HUES64 (cell line): Measurements from ENCODE around the gene NDUFAF8.

ENCODE experiments used
- H3K27ac ChIP-seq: 2 replicates; pipeline ENCODE4 v1.7.0; 2013; ENCODE audit warnings: low read depth, low read length, inconsistent platforms
- H3K27me3 ChIP-seq: 2 replicates; pipeline ENCODE4 v1.6.1; 2013; ENCODE audit warnings: mild to moderate bottlenecking, low read length; ENCODE audit not compliant: insufficient read depth
- H3K36me3 ChIP-seq: 2 replicates; pipeline ENCODE4 v1.6.1; 2013; ENCODE audit warnings: mild to moderate bottlenecking, low read length; ENCODE audit not compliant: insufficient read depth
- H3K4me1 ChIP-seq: 2 replicates; pipeline ENCODE4 v1.6.1; 2013; ENCODE audit warnings: mild to moderate bottlenecking, low read length, moderate library complexity; ENCODE audit not compliant: insufficient read depth
- H3K4me3 ChIP-seq: 2 replicates; pipeline ENCODE4 v1.5.1; 2013; ENCODE audit warnings: mild to moderate bottlenecking, low read length, moderate library complexity
- H3K9ac ChIP-seq: 2 replicates; pipeline ENCODE4 v1.6.1; 2013; ENCODE audit warnings: mild to moderate bottlenecking, low read depth, low read length
- H3K9me3 ChIP-seq: 2 replicates; pipeline ENCODE4 v1.6.1; 2013; ENCODE audit warnings: low read depth, low read length; ENCODE audit not compliant: insufficient read depth
- WGBS: fragments of 150-250, 120-280 bp; methylation state at CpG from one replicate; pipeline ENCODE4 v1.1.7; 2013; ENCODE audit warnings: missing lambda C conversion rate; 5-methylcytosine and 5-hydroxymethylcytosine counted together

Gene NDUFAF8

GRCh38 chr17:81194941-81195901 lies 43.9 kb upstream of the NDUFAF8 start:
- Histone ChIP-seq H3K4me1 (no peaks in the 10 kb centered on the region), H3K9me3 (no peaks in the 10 kb centered on the region), H3K27ac (no peak overlapping the region), H3K36me3 (peaks cover 40% of the 10 kb centered on the region), H3K4me3 (no peak overlapping the region), H3K27me3 (no peaks in the 10 kb centered on the region), H3K9ac (no peak overlapping the region)
- 95% methylated on average over 37 of the region's 37 CpGs for WGBS

DNA sequence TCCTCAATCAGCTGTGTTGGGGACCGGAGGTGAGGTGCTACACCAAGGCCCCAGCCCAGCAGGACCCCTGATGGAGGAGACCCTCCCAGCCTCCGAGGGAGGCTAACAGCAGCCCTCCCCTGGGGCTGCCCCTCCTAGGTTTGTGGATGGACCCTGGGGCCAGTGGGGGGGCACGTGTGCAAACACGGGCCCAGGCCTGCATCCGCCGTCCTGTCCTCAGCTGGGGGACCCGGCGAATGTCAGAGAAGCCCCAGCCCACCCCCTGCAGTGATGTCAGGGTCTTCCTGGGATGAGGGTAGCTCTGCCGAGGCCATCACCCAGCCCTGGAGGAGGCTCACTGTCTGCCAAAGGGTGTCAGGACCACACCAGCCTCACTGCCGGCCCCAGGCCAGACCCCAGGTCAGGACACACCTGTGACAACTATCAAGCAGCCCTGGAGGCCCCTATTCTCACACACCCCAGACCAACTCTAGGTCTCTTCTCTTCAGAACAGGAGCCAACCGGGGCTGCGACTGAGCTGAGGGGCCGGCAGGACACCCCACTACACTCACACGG lies 43.1 kb upstream of the NDUFAF8 start:
- 93% methylated on average over 14 of the region's 14 CpGs for WGBS
- H3K36me3 ChIP-seq: peaks cover 40% of the 10 kb centered on the region
- no peak overlapping the region for H3K9ac ChIP-seq
- no peak overlapping the region for H3K4me3 ChIP-seq
- no peaks in the 10 kb centered on the region for H3K27me3 ChIP-seq
- no peak overlapping the region for H3K27ac ChIP-seq
- H3K9me3 ChIP-seq: no peaks in the 10 kb centered on the region
- no peaks in the 10 kb centered on the region for H3K4me1 ChIP-seq

DNA sequence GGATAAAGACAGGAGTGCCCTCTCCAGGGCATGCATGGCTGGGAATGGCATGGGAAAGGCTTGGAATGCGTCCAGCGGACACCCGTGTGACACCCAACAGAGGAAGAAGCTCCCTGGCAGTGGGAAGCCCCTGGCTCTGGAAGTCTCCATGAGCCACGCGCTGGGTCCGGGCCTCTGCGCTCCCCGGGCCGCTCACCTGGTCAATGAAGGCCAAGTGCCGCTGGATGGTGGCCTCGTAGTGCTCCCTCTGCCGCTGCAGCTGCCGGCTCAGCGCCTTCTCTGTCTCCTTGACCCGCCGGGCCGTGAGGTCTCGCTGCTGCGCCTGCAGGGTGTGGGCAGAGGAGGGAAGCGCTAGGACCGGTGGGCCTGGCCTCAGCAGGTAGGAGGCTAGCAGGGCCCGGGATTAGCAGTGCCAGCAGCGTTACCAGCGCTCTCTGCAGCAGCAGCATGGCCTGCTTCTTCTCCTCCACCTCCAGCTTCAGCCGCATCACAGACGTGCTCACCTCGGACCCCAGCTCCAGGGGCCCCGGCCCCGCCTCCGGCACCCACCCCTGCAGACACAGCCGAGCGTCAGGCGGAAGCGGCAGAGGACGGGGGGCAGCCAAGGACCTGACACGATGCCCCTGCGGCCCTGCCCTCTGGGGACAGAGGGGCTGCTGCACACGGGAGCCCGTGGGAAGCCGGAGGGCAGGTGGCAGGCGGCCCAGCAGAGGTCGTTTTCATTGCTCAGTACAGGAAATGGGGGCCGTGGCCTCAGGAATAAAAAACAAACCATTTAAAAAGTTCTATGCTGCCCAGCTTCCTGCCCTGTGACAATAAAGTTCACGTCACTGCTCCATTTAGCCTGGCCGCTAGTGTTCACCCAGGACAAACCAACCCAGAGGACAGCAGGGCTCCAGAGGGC lies 42.4 kb upstream of the NDUFAF8 start:
- Histone ChIP-seq H3K4me1 (no peaks in the 10 kb centered on the region), H3K27ac (no peak overlapping the region), H3K27me3 (no peaks in the 10 kb centered on the region), H3K9me3 (no peaks in the 10 kb centered on the region), H3K4me3 (no peak overlapping the region), H3K36me3 (peaks cover 43% of the 10 kb centered on the region), H3K9ac (no peak overlapping the region)
- WGBS: 95% methylated on average over 45 of the region's 45 CpGs

DNA sequence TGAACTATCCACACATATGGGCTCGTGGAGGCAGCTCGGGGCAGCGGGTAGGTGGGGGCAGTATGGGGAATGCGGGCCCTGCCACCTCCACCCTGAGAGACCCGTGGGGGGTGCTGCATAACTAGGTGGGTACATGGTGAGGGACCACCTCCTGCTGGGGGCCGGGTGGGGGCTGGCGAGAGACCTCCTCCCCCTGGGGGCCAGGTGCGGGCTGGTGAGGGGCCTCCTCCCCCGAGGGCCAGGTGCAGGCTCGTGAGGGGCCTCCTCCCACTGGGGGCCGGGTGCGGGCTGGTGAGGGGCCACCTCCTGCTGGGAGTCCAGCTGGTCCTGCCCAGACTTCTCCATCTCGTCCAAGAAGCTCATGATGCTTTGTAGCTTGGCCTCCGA lies 41.7 kb upstream of the NDUFAF8 start:
- H3K36me3 ChIP-seq: peaks cover 41% of the 10 kb centered on the region
- 88% methylated on average over 14 of the region's 14 CpGs for WGBS
- H3K4me3 ChIP-seq: no peak overlapping the region
- H3K9me3 ChIP-seq: no peaks in the 10 kb centered on the region
- H3K9ac ChIP-seq: no peak overlapping the region
- no peak overlapping the region for H3K27ac ChIP-seq
- no peaks in the 10 kb centered on the region for H3K27me3 ChIP-seq
- no peaks in the 10 kb centered on the region for H3K4me1 ChIP-seq

DNA sequence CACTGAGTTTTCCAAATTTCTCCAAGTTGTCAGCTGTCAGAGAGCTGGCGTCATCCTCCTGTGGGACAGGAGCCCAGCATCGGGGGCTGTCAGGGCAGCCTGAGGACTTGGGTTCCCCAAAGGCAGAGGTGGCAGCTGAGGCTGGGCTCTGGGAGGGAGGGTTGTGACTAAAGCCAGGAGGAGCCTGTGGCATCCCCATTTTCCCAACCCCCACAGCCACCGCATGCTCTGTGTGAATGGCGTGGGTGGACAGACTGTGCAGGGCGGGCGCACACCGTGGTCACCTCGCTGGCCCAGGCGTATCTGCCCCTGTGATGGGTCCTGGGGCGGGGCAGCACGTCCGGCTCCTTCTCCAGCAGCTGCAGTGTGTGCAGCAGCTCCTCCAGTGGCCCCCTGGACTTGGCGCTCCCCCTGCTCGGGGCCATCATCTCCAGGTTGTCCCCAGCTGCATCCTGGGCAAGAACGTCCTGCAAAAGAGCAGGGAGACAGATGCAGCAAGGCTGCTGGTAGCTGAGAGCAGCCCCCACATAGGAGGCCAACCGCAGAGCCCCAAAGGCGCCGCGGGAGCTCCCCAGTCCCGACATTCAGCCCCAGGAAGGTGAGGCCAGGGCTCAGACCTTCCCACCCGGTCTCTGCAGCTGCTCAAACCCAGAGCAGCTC lies 41.2 kb upstream of the NDUFAF8 start:
- no peaks in the 10 kb centered on the region for H3K4me1 ChIP-seq
- H3K27me3 ChIP-seq: no peaks in the 10 kb centered on the region
- no peak overlapping the region for H3K9ac ChIP-seq
- no peaks in the 10 kb centered on the region for H3K9me3 ChIP-seq
- H3K36me3 ChIP-seq: peaks cover 41% of the 10 kb centered on the region
- no peak overlapping the region for H3K27ac ChIP-seq
- H3K4me3 ChIP-seq: no peak overlapping the region
- 95% methylated on average over 21 of the region's 21 CpGs for WGBS

GRCh38 chr17:81198826-81199481 lies 40.2 kb upstream of the NDUFAF8 start:
- no peaks in the 10 kb centered on the region for H3K9me3 ChIP-seq
- 95% methylated on average over 22 of the region's 22 CpGs for WGBS
- no peaks in the 10 kb centered on the region for H3K27me3 ChIP-seq
- no peak overlapping the region for H3K4me3 ChIP-seq
- peaks cover 45% of the 10 kb centered on the region for H3K36me3 ChIP-seq
- no peak overlapping the region for H3K27ac ChIP-seq
- H3K9ac ChIP-seq: no peak overlapping the region
- no peaks in the 10 kb centered on the region for H3K4me1 ChIP-seq

DNA sequence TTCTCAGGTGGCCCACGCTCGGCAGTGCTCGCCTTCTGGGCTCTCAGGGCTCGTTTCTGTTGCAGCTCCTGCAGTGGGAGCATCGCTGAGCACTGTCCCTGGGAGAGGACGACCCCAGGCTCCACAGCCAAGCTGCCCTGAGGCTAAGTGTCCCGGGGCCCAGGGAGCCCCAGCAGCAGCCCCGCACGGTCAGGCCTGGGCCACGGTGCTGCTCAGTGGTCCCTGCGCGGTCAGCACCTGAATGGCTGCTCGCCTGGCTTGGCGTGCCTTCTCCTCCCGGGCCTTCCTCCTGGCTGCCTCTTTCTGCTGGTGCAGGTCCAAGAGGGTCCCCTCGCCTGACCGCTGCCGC lies 39.7 kb upstream of the NDUFAF8 start:
- H3K9ac ChIP-seq: no peak overlapping the region
- no peaks in the 10 kb centered on the region for H3K4me1 ChIP-seq
- no peaks in the 10 kb centered on the region for H3K9me3 ChIP-seq
- no peak overlapping the region for H3K4me3 ChIP-seq
- 96% methylated on average over 18 of the region's 18 CpGs for WGBS
- peaks cover 44% of the 10 kb centered on the region for H3K36me3 ChIP-seq
- no peaks in the 10 kb centered on the region for H3K27me3 ChIP-seq
- no peak overlapping the region for H3K27ac ChIP-seq

- H3K27ac ChIP-seq: no peak overlapping the region
- H3K36me3 ChIP-seq: peaks cover 37% of the 10 kb centered on the region
- no peaks in the 10 kb centered on the region for H3K4me1 ChIP-seq
- H3K4me3 ChIP-seq: no peak overlapping the region
- H3K9me3 ChIP-seq: no peaks in the 10 kb centered on the region
- H3K27me3 ChIP-seq: no peaks in the 10 kb centered on the region
- no peak overlapping the region for H3K9ac ChIP-seq
- WGBS: 96% methylated on average over 18 of the region's 18 CpGs
Observed at GRCh38 chr17:81200201-81200600, 38.9 kb upstream of the NDUFAF8 start.

GRCh38 chr17:81200695-81201580 lies 38.2 kb upstream of the NDUFAF8 start:
- Histone ChIP-seq H3K4me1 (no peaks in the 10 kb centered on the region), H3K9ac (no peak overlapping the region), H3K27me3 (no peaks in the 10 kb centered on the region), H3K9me3 (no peaks in the 10 kb centered on the region), H3K4me3 (no peak overlapping the region), H3K36me3 (peaks cover 30% of the 10 kb centered on the region), H3K27ac (no peak overlapping the region)
- WGBS: 91% methylated on average over 27 of the region's 27 CpGs

- WGBS: 98% methylated on average over 10 of the region's 10 CpGs
- Histone ChIP-seq H3K27ac (no peak overlapping the region), H3K9ac (no peak overlapping the region), H3K4me3 (no peak overlapping the region), H3K27me3 (no peaks in the 10 kb centered on the region), H3K4me1 (no peaks in the 10 kb centered on the region), H3K36me3 (peaks cover 28% of the 10 kb centered on the region), H3K9me3 (no peaks in the 10 kb centered on the region)
Observed at GRCh38 chr17:81202318-81202717, 36.8 kb upstream of the NDUFAF8 start.
